ENCODE measurements around the gene ALK.
"Not testable (repeated sequence)": the region's sequence is repeated elsewhere in the genome, so short reads cannot be mapped to it uniquely, and the experiment has no call there.

The ALK gene

DNA sequence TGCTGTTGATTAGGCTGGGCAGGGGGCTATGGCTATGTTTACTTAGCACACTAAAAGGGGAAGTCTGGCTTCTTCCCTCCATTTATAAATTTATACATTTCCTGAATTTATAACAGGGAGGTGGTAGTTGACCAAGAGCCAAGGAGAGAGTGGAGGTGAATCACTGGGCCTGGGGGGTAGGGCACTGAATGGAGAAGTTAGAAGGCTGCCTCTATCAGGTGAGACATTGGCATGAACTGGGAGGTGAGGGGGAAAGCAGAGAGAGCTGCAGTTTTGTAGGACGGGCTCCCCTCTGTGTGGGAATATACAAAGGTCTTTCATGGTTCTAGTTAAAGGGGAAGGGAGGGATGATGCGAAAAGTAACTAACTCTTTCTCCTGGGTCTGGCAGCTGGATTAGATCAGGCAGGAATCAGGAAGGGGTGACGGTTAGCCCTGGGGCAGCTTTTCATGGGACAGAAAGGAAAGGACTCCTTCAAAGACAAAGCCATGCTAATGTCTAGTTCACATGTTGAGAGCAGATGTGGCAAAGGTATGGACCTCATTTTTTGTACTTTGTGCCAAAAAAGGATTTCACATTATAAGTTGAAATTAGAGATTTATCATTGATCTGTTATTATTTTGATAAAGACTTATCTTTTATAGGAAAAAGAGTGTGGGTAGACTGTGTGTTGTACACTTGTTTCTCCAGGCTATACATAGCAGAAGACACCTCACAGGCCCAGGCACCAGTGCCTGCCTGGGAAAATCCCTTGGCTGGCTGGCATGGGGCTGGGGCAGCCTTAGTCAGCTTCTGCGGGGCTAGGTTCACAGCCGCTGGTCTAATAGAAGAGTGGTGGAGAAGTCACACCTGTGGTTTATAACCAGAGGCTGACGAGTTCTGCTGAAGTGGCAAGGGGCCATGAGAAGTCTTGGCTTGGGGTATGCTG, 647.4 kb downstream of the ALK start:
- DNase-seq (ENCODE audit: low read depth), result no peak

DNA sequence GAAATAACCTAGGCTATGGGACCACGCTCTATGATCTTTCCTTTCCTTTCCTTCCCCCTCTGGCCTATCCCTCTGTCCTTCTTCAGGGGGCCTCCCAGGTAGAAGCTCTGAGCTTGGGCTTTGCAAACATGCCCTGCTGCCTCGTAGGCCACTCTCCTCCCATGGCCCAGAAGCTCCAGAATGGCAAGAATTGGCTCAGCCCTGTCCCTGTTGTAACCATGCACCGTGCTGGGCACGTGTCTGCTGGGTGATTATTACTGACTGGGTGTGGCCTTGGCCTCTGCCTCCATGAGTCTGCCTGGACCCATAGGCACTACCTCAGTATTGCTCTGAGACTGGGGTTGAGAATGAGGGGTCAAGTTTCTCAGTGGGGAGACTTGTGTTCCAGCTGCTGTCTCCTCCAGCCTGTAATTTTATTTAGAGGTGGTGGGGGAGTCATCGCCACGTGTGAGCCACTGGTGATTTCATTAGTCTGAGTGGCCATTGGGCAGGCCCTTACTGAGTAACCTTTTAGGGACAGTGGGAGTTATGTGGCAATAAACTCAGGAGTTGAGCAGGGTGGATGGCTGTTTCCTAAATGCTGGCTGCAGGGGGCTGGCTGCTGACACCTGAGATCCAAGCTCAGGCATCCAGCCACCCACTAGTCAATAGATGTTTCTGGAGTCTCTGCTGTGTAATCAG, 648.2 kb downstream of the ALK start:
- no peak for DNase-seq (ENCODE audit: low read depth)

DNA sequence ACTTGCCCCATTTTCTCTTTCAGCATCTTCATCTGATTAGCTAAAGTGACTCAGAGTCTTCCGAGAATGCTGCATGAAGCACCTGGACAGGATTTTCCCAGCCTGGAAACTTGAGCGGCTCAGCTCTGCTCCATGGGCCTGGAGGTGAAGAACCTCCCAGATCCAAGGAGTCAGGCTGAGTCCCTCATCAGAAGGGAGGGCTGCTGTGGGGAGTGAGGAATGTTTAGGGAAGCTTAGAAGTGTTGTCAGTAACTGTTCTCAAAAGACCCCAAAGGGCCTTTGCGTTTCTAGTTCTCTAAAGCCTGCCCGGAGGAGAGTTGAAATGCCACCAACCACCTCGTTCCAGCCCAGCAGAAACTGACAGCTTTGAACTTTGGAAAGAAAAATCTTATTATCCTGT, 649.1 kb downstream of the ALK start:
- no peak for DNase-seq (ENCODE audit: low read depth)

DNA sequence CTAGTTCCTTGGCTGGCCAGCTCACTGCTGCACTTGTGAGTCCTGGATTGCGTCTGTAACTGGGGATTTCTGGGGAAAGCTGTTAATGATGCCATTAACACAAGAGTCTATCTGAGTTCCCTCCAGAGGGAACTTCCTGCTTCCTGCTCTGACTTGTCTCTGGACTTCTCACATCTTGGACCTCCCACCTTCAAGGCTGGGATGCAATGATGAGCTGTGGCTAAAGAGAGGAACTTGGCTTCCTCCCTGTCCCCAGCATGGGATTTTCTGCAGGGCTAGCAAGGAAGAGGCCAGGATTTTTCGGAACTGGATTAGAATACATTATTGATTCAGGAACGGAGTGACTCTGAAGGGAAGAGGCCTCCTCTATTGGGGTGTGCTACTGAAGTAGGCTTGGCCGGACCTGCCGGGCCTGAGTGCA, 650.7 kb downstream of the ALK start:
- no peak for DNase-seq (ENCODE audit: low read depth)

DNA sequence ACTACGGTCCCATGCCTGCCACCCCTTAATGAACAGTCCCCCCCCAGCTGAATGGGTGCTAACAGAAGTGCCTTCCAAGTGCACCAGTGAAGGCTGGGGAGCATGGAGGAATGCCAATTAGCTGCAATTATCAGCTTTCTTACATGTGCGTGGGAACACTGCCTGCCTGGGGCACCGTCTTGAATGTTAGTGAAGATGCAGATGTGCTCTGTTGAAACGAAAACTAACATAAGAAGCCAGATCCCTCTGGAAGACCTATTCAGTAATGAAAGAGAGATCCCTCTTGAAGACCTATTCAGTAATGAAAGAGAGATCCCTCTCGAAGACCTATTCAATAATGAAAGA, 651.6 kb downstream of the ALK start:
- DNase-seq (ENCODE audit: low read depth), result no peak

DNA sequence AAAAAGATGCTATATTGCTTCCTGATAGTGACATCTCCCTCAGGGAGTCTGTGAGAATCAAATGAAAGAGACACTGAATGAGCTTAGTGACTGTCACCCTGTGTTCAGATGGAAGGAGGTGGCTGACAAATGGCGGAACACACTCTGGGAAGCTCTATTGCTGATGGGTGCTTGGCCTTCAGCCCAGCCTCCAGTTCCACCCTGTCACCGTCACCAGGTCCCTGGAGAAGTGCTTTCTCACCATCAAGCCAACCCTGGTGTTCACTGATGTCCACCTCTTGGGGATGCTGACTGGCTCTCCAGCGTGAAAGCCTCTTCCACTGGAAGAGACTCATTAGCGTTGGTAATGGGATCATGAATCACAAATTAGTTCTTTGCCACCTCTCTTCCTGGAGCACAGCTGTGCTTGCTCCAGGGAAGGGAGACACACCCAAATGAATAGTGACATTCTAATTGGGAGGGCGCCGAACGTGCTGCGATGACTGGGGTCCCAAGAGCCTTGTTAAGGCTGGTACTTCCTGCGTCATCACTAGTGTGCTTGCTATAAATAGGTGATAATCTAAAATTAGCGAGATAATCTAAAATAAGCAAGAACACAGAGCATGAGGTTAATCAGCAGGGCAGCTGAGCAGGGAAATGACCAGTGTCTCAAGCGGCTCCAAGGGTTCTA, 652.2 kb downstream of the ALK start:
- DNase-seq (ENCODE audit: low read depth), result no peak

DNA sequence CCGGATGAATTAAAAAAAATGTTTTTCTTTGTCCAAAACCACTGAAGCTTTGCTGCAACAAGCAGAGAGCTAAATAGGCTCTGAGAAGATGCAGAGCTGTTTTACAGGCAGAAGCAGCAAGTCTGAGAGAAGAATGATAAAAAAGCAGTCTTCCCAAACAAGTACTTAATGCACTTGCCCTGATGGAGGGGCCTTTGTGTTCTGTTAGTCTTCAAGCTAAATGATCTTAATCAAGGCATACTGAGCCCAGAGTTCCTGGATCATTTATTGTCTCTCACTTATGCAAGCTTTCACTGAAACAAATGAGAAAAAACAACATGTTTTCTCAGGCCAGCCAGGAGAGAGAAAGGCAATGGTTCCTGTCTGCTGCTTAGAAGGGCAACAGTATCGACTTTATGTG, 653.7 kb downstream of the ALK start:
- DNase-seq (ENCODE audit: low read depth), result no peak

DNA sequence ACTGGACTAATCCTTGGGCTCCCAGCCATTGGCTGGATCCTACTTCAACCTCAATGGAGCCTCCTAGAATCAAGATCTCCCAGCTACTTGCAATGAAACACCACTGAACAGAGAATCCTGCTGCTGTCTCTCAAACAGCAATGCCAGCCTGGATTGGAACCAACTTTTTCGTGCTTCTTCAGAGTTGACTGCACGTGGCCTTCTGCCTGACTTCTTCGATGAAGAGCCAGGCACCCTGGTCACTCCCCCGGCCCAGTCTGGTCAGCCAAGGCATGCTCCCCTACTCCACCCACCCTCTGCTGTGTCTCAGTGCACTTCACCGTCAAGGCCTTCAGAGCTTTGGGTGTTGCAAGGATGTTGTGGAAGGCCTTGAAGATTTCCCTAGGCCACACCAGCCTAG, 657.5 kb downstream of the ALK start:
- no peak for DNase-seq (ENCODE audit: low read depth)

DNA sequence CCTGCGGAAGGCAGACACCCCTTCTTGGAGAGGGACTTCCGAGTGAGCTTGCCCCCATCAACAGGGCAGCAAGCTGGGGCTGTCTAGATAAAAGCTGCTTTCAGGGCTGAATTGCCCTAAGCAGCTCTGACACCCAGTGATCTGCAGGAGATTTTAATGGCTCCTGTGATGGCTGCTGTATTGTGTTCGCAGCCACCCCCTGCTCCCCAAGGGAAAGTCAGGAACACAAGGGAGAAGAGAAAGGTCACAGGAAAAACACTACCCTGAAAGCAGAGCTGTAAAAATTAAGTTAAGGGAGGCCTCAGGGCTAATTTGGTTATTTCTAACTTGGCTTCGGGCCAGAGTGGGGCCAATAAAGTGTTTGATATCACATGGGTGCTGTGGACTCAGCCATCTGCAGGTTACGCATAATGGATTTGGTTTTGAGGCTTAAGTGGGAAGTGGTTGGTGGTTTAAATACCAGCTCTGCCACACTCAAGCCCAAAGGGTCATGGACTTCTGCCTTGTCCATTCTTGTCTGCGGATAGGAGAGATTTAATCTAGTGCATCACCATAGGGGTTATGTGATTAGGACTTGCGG, 658.6 kb downstream of the ALK start:
- no peak for DNase-seq (ENCODE audit: low read depth)

DNA sequence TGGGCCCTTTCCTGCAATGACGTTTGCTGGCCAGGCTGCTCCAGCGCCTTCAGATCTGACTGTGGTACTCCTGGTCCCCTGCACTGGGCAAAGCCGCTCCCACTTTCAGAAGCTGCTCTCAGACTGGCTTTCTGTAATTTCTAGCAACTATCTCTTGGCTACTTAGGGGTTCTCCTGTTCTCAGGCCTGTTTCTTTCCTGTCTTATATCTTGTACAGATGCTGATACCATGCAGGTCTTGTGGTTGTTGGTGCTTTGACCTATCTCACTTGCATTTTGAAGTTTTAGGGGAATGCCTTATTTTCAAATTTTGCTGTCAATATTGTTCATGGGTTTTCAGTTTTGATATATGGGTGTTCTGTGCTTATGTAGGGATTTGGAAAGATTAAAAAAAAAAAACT, 660.4 kb downstream of the ALK start:
- DNase-seq (ENCODE audit: low read depth), result no peak

DNA sequence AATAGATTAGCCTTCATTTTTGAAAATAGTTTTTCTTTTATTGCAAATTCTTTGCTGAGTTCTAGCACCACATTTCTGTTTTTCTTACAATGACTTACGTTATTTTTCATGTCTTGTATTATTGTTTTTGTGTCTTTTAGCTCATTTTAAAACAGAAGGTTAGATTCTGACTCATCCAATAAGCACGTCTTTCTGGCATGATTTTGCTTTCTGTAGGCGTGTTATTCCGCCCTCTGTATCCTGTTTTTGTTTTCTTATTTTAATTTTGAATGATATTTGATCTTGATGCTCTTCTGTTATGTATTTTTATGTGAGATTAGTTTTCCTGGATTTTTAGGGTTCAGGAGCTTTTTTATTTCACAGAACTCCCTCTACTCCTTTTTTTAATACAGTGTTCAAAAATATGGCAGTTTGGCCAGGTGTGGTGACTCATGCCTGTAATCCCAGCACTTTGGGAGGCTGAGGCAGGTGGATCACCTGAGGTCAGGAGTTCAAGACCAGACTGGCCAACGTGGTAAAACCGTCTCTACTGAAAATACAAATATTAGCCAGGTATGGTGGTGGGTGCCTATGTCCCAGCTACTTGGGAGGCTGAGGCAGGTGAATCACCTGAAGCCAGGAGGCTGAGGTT, 661.1 kb downstream of the ALK start:
- no peak for DNase-seq (ENCODE audit: low read depth)

DNA sequence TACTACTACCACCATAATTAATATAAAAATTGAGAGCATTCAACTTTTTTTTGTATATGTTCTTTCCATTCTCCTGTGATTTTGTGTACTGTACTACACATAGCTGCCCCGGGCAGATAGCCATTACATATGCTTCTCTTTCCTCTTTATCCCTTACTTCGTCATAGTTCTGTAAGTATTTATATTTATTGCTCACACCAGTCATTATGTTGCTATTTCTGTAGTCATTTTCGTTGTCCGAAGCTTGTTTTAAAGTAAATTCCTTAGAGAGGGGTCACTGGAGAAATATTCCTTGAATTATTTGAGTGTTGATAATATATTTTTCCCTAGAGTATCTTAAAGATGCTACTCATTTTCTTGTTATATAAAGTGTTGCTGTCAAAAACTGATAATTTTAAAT, 662.2 kb downstream of the ALK start:
- no peak for DNase-seq (ENCODE audit: low read depth)

DNA sequence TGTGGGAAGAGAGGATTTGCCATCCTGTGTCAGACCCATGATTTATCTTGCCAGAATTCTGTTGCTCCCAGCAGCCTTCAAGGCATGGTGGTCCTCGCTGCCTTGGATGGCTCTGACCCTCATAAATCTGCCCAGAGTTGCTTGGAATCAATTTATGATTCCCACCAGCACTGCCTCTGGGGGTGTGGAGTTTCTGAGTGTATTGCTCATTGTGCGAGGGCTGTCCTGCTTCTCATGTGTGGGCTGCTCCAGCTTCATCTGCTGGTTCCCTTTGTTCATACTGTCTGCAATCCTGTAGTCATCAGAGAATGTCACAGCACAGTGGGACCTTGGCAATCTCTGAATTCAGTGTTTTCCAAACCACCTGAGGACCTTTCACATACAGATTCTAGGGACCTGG, 666.4 kb downstream of the ALK start:
- no peak for DNase-seq (ENCODE audit: low read depth)

DNA sequence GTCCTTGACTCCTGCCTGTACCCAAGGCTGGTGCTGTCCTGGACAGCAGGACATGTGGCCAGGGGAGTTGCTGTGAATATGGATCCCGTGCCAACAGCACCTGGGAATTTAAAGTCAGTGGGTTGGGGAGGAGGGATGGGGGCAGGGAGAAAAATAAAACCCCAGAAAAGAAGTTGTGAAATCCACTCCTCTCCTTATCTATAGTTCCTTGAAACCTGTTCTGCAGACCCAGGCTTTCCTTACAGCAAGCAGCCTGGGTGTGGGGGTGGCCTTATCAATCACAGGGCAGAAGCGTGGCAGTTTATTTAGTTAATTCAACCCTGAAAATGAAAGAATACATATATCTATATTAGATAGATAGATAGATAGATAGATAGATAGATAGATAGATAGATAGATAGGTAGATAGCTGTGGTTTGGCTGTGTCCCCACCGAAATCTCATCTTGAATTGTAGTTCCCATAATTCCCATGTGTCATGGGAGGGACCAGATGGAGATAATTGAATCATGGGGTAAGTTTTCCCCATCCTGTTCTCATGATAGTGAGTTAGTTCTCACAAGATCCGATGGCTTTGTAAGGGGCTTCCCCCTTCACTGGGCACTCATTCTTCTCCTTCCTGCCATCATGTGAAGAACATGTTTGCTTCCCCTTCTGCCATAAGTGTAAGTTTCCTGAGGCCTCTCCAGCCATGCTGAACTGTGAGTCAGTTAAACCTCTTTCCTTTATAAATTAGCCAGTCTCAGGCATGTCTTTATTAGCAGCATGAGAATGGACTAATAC, 667.7 kb downstream of the ALK start:
- DNase-seq (ENCODE audit: low read depth), result not testable (repeated sequence)

DNA sequence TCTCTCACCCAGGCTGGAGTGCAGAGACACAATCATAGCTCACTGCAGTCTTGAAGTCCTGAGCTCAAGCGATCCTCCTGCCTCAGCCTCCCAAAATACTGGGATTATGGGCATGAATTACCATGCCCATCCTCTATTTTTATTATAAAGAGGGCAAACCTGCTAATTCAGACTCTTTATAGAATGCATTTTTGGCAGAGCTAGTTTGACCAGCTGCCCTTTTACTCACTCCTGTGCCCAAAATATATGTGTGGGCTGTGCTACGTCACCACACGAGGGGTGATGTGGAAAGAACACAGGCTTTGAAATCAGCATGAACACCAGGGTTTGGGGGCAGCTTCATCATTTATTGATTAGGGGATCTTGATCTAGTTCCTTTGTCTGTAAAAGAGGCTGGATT, 668.4 kb downstream of the ALK start:
- no peak for DNase-seq (ENCODE audit: low read depth)

DNA sequence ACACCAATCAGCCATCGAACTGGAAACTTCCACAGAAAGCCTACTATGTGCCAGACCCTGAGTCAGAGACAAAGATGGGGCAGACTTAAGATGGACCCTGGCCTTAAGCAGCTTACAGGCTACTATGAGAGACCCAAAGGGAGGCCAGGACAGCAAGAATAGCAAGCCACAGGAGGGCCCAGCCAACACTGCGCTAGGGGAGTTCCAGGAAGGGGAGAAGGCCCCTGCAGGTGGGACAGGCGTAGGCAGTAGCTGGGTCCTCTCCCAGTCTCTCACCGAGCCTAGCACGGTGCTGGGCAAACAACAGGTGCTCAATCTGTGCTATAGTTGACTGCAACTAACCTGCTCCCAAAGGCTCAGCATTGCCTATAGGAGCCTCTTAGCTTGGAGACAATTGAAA, 670.0 kb downstream of the ALK start:
- no peak for DNase-seq (ENCODE audit: low read depth)

DNA sequence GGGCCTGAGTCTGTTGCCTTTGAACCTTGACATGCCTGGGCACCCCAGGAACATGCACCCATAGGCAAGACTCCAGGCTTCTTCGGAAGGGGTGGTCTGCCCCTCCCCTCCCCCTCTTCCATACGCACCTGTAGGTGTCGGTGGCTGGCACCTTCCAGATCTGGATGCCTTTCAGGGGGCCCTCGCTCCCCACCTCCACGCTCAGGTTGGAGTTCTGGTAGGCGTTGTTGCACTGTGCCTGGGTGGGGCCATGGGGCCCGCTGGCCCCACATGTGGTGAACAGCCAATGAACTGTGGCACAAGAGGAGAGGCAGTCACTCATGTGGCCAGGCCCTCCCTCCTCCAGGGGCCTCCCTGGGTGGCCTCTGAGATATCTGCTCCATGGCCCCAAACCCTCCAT, 670.4 kb downstream of the ALK start:
- DNase-seq (ENCODE audit: low read depth), result no peak

DNA sequence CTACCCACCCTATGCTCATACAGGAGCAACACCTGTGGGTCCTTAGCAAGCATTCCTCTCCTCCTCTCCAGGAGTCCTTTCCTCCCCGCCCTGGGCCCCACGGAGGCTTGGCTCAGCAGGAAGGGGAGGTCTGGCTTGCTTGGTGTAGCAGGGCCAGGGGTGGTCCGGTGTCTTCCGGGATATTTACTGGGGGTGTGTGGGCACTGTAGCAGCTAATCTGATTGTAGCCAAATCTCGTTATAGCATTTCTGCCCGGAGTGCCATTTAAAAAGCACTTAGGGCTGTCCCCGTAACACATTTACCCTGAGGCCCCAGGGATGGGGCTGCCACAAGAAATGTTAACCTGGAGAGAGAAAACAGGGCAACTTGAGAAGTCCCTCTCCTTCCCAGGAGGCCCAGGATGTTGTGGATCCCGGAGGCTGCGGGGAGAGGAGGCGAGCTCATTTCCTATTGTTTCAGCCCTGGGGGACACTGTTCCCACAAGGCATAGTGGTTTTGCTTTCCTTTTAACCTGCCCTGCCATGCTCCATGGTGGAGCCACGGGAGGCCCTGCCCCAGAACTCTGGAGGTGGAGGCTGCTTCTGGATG, 671.6 kb downstream of the ALK start:
- no peak for DNase-seq (ENCODE audit: low read depth)

DNA sequence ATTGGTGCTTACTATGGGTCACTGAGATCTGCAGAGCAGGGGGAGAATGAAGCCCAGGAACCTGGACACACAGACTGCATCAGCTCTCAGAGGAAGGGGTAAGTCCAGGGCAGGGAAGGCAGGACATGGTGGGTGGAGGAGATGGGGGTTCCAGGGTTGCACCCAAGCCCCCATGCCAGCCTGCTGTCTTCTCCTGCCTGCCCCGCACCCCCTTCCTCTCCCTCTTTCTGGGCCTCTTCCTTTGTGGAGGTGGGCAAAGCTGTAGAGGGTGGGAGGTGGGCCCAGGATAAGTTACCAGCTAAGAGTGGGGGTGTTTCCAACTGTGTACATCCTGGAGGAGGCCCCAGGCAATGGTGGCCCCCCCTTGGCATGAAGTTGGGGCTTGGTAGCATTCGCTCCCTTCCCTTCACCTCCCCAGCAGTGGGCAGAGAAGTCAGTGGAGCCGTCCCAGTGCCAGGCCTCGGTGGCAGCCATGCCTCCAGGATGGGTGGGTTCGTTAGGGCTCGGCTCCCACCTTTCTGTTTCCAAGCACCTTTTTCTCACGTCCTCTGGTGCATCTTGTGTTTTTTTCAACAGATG, 674.0 kb downstream of the ALK start:
- DNase-seq (ENCODE audit: low read depth), result no peak

DNA sequence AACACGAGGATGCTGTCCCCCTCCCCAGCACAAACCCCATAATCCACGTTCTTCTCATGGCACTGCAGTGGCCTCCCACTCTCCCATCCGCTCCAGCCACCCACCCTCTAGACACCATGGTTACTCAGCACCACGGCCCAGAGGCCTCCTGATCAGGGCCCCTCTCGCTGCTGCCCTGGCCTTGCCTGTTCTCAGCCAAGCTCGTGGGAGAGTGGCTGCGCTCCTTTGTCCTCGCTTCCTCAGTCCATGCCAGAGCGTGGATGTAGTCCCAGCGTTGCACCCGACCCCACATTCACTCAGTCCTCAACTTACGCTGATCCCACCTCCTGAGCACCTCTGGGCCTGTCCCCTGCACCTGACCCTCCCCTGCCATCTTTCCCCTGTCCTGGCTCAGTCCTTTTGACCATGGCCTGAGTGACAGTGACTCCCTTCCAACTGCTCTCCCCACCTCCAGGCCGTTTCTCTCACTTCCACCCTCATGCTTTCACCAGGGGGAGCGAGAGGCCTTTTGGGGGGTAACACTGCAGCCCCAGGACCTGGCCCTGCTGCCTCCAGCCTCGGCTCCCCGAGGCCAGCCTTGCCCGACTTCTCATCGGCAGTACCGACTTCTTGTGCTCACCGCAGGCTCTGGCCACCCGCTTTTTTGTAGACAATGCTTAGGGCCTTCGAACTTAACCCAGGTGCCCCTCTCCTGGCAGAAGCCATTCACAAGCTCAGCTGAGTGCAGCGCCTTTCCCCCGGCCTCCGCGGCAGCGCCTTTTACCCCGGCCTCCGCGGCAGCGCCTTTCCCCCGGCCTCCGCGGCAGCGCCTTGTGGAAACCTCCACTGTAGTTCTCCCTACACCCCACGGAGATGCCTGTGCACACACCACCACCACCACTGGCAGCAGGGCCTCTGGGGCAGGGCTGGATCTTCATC, 674.7 kb downstream of the ALK start:
- DNase-seq (ENCODE audit: low read depth), result no peak
